GM19025 (cell line): Measurements from ENCODE around the gene HEMGN.
"Not testable (repeated sequence)": the region's sequence is repeated elsewhere in the genome, so short reads cannot be mapped to it uniquely, and the experiment has no call there.

Experiments used
- ATAC-seq: cut with Tn5 transposase; IDR thresholded peaks from one replicate; pipeline ENCODE4 v1.9.1; 2021; ENCODE audit warnings: mild to moderate bottlenecking, low read depth, moderate library complexity; ENCODE audit not compliant: unreplicated experiment

Gene HEMGN, protein sequence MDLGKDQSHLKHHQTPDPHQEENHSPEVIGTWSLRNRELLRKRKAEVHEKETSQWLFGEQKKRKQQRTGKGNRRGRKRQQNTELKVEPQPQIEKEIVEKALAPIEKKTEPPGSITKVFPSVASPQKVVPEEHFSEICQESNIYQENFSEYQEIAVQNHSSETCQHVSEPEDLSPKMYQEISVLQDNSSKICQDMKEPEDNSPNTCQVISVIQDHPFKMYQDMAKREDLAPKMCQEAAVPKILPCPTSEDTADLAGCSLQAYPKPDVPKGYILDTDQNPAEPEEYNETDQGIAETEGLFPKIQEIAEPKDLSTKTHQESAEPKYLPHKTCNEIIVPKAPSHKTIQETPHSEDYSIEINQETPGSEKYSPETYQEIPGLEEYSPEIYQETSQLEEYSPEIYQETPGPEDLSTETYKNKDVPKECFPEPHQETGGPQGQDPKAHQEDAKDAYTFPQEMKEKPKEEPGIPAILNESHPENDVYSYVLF

DNA sequence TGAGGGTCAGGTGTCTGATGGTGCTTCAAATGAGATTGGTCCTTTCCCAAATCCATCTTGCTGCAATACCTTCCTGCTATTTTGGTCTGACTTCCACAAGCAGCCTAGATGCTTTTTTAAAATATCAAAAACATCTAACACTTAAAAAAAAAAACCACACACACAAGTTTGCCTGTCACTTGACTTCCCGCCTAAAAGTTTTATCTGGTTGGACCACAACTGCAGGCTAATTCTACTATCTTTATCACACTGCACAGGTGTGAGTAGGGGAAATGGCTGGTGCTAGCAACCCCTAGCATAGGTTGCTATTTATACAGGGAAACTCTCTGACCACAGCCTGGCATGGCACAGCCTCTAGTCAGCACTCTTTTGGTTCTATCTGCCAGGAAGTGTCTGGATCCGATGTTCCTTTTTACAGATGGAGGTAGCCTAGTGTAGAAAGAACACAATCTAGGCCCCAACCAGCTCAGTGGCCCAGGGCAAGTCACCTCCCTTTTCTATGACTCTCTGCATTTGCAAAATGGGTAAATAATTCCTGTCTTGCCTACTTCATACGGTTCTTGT, at the start of gene HEMGN:
Gene HEMGN (minus strand): TSS at position 92 of the 564 bp plus-strand sequence. CDS start 36 bp downstream, at position 56.
- ATAC-seq: peak; percentile 57

DNA sequence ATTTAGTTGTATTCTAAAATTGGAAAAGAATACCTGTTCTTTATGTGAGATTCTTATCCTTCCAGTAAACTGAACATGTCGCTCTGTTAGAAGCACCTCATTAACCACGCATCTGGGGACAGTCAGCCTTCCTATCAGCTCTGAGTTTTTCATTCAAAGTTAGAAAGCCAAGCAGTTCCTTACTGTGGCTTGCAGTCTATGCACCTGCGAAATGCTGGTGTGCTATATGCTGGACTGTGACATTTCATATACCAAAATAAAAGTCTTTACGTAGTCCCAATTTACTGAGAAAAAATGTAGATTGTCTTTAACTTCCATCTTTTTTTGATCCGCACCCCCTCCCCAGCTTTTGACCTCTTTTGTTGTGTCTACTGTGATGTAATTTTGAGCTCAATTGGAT, 49.5 kb upstream of the HEMGN start:
- ATAC-seq: no peak

DNA sequence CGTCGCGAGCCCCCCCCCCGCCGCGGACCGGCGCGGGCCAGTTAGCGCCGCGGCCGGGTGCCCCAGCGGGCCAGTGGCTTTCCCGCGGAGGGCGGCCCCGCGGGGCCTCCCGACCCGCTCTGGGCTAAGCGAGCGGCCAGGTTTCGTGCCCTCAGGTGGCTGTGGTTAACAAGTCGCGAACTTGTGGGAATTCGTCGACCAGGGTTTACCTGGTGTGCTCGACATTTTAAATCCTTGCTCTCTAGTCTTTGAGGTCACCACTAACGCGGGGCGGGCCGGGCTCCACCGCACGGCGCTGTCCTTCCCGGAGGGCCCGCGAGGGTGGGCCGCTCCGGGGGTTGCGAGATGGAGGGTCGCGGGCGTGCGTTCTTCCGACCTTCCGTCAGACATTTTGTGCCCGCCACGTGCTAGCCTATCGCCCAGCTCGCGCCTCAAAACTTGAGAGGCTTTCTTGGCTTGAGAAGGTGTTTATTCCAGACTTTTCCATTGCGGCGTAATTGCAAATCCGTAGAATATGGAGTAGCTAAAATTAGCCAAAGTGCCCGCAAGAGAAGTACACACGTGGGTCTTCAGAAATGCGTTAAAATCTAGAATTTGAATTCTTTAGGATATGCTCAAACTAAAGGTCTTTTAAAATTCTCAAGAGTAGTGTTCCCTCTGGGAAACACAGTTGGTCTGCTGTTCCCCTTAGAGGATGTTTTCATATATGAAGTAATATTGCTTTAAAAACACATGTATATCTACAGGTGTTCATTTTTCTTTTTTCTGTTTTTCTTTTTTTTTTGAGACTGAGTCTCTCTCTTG, 47.3 kb upstream of the HEMGN start:
- peak; percentile 7 for ATAC-seq

DNA sequence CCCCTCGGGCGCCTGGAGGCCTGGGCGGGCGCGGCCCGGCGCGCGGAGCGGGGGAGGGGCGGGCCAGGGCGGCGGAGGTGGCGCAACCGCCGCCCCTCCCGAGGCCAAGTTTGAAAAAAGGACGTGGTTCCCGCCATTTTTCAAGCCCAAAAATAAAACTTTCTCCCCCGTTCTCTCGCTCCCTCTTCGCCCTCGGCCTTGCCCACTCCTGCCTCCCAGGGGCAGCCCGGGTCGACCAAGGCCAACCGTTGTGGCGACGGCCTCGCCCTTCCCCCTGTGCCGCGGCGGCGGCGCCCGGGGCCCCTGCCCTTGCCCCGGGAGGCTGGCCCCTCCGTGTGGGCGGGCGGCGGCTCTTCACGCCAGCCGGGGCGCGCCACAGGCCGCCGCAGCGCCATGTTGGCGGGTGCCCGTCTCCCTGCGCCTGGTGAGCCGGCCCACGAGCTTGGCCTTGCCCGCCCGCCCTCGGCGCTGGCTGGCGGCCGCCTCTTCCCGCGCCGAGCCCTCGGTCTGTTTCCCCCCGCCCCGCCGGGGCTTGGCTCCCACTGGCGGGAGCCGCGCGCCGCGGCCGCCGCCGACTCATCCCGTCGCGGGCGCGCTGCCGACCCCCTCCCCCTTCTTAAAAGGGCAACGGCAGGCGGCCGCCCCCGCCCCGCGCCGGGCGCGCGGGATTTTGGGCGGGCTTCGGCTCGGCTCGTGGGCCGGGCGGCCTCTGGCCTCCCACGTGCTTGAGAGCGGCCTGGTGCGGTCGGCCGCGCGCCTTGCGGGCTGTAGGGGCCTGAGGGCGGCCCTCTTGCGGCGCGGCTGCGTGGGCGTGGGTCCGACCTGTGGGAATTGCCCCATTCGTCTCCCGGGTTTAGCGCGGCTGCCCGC, 46.5 kb upstream of the HEMGN start:
- peak; percentile 23 for ATAC-seq

DNA sequence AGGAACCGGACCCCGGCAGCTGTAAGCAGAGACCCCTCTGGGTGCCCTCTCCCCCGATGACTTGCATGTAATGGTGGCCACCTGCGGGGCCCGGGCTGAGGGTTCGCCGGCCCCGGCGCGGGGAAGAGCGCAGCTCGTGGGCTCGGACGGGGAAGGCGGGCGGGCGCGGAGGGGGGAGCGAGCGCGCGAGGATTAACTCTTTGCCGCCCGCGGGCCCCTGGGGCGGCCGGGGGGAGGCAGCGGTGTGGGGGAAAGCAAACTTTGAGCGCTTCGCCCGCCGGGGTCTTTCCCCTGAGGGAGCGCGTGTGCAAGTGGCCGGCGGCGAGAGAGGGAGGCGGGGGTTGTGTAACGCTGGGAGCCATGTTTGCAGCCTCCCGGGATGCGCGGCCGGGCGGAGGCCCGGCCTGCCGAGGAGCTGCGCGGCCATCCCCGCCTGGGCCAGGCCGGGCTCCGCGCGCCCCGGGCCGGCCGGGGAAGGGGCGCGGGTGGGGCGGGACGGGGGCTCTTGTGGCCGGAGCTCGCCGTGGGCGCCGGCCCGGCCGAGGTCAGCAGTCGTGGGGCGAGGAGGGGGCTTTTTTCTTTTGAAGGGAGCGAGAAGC, 45.7 kb upstream of the HEMGN start:
- ATAC-seq: peak; percentile 9

DNA sequence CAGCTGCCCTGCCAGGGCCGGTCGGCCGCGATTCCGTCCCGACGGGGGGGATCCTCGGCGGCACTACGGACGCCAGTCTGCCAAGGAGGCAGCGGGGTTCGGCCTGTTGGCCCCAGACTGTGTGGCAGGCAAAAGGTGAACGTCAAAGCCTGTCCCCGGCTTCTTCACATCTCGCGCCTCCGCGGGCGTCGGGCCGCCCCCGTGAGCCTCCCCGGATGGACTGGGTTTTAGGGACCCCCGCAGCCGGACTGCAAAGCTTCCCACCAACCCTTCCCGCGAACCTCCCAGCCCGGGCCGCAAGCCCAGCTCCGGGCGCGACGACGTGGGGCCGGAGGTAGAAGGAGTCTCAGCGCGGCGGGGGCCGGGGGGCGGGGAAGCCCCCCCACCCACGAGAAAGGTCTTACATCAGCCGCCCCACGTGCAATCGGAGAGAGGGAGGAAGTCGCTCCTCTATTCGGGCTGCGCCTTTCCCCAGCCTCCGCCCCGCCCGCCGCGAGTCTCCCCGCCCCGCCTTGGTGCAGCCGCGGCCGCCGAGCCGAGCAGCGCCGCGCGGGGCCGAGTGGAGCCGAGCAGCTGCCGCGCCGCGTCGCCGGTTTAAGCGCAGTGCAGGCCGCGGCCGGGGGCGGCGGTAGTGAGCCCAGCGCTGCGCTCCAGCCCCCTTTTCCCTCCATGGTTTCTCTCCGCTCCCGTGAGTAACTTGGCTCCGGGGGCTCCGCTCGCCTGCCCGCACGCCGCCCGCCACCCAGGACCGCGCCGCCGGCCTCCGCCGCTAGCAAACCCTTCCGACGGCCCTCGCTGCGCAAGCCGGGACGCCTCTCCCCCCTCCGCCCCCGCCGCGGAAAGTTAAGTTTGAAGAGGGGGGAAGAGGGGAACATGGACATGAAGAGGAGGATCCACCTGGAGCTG, 45.0 kb upstream of the HEMGN start, which contains the start of gene ANP32B:
Gene ANP32B (plus strand): TSS at position 659 of the 906 bp plus-strand sequence. CDS start 215 bp downstream, at position 874.
- ATAC-seq: peak; percentile 61

DNA sequence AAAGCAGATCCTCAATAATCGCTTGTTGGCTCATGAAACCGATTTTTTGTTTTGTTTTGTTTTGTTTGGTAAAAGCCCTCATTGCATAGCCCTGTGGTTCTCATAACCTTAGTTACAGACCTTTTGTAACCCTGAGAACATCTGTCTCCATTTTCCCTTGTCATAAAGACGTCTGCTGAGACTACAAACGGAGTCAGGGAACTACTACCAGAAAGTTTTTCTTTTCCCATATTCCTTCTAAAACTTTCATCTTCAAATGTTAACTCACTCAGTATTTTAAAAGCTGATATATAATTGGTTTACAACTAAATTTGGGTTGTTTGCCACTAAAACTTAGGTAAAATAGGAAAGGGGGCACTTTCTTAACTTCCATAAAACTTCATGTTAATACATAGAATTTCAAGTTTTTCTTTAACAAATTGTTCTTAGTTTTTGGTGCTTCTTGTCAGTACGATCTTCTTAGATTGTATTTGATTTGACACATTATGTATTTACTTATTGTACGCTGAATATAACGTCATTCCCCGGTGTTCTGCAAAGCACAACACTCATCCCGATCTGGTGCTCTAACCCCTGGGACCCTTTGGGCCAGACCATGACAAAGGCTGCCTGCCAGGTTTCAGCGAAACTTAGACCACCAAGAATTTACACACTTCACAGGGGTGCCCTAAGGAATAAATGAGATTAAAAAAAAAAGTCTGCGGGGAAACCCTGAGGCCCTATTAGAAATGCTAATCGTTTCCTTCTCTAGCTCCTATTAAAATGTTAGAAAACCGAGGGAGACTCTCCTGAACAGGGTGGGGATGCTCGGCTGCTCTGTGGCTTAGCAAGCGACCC, 44.1 kb upstream of the HEMGN start:
- no peak for ATAC-seq

DNA sequence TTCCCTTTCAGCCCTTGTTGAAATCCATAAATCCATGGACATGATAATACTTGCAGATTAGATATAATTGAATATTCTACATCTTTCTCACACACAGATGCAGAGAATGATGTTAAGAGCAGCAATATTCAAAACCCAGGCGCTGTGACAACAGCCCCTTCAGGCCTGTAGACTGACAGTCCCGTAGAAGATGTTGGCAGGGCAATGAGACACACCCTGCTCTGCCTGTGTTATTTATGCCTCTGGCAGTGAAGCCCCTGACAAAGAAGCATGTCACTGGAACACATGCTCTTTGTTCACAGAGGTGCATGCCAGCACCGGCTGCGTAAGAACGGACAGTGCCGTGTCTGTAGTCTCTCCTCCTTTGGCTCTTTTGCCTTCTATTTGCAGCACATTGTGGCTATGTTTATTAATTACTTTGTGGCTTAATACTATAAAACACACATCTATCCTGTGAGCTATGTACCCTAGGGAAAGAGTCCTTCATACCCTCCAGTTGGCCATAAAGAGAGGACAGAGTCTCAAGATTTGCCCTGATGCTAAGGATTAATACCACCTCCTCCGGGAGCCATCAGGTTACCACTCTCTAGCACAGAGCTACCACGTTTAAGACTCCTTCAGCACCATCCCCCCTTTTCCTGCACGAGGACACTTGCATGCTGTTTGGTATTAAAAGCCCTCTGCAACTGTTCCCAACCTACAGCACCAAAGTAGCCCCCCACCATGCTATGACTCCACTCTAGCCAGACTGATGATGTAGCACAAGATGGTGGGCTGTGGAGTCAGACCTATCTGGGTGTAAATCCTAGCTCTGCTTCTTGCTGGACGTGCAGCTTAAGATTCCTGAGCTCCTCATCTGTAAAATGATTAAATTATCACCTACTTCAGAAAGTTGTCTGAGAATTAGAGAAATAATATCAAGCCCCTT, 43.2 kb upstream of the HEMGN start:
- ATAC-seq: no peak

DNA sequence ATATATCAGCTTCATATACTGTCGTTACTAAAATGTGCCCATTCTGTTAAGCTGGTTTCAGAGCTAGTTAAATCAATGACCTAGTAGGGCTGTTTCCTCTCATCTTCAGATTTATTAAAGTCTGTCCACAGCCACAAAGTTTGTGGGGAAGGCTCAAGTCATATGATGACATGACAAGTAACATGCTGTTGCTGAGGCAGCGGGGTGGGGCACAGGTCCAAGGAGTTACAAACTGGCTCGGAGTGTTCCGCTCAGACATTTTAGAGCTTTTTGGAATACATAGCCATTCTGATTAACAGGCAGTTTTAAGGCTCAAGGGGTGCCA, 42.5 kb upstream of the HEMGN start:
- ATAC-seq: no peak

DNA sequence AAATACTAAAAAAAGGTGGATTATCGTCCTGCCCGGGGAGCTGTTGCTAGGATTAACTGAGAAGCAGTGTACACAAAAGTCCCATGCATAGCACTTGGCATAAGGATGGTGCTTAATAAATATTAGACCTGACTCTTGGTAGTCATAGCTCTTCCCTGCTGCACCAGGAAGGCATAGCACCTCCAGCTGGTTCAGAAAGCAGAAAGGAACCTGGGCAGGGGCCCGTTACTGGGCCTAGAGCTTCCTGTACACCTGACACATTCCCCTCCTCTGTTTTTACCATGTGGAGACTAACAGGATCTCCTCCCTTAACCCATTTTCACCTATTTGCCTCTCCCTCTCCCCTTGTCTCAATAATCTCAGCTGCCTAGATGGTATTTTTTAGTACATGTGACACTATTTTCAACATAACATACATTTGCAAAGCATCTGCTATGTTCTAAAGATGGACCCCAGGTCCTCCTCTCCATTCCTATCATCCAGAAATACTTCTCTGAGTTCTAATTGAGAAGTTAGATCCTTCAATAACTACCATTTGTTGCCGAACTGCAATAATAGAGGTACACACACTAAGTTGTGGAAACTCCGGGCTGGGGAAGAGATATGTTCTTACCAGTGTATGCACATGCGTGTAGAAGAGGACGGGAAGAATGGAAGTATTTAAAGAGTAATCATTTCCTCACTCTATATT, 42.0 kb upstream of the HEMGN start:
- no peak for ATAC-seq

DNA sequence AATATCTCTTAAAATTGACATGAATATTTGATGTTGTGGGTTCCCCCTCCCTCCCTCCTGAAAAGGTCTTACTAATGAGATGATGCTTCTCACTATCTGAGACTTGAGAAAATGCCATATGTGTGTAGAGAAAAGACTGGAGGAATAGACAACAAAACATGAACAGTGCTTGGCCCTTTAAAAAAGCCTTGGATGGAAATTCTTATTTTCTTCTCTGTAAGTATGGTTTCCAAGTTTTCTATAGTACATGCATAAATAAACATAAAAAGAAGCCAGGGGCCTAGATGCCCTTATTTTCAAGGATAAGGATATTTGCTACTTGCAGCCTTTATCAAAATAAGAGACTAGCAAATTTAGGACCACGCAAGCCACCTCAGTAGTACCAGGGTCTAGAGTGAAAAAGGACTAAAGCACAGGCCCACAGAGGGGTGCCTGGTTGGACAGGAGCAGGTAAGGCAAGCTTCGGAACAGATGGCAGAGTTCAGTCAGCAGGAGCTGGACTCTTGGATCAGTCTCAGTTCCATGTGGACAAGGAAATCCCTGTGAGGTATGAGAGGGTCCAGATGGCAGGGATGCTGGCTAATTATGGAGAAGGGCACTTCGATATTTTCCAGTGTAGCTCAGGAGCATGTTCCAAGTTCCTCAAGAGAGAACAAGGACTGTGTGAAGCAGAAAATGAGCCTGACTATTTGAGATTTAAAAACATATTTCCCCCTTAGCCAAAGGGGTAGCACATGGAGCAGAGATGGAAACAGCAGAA, 40.6 kb upstream of the HEMGN start:
- no peak for ATAC-seq

DNA sequence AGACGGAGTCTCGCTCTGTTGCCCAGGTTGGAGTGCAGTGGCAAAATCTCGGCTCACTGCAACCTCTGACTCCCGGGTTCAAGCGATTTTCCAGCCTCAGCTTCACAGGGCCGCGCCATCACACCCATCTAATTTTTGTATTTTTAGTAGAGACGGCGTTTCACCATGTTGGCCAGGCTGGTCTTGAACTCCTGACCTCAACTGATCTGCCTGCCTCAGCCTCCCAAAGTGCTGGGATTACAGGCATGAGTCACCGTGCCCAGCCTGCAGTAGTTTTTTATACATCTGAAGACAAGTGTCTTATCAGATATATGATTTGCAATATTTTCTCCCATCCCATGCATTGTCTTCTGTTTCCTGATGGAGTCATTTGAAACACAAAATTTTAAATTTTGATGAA, 38.7 kb upstream of the HEMGN start:
- ATAC-seq: not testable (repeated sequence)

DNA sequence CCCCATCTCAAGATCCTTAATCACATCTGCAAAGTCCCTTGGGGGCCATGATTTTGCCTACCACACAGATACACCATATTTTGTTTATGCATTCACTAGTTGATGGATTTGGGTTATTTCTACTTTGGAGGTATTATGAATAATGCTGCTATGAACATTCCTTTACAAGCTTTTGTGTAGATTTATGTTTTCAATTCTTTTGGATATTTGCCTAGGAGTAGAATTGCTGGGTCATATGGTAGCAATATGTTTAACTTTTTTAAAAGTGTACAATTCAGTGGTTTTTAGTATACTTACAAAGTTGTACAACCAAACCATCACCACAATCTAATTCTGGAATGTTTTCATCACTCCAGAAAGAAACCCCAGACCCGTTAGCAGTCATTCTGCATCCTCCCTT, 37.4 kb upstream of the HEMGN start:
- ATAC-seq: no peak

DNA sequence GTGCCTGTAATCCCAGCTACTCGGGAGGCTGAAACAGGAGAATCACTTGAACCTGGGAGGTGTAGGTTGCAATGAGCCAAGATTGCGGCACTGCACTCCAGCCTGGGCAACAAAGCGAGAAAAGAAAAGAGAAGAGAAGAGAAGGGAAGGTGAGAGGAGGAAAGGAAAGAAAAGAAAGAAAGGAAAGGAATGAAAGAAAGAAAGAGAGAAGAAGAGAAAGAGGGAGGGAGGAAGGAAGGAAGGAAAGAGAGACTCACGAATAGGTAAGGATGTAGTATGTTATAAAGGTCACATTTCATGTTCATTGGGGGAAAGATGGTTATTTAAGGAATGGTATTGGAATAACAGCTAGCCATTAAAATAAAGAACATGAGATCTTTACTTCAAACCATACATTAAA, 34.8 kb upstream of the HEMGN start:
- no peak for ATAC-seq

DNA sequence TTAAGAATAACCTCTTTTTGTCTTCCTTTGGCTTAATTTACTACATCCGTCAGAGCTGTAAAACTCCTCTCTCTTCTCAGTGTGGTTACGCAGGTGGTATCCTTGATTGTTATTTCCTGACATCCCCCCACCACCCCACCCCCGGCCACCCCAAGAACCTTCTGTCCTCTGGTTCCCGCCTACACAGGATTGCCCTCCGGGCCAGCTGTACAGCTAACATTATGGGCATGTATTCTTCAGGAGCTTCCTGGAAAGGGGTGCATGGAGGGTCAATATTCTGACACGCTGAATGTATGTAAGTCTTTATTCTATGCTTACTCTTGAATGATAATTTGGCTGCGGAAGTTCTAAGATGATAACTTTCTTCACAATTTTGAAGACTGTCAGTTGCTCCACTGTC, 32.2 kb upstream of the HEMGN start:
- ATAC-seq: no peak

DNA sequence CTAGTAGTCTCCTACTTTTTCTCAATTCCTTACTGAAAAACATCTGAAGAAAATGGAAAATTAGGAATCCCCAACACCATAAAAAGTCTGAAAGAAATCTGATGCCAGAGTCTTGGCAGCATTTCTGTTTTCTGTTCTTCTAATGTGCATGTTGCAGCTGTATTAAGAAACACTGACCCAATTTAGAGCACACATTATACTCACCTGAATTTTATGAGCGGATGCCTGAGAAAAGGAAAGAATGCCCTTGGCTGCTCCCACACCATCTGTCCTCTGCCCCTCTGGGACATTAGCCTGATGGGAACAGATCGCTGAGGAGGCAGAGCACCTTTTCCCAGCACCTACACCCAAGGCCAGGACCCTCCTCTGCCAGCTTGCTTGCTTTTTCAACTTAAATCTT, 31.0 kb upstream of the HEMGN start:
- no peak for ATAC-seq
